ENCODE data around the gene COL23A1. TPM values are rescaled to one million over a fixed set of nuclear protein-coding genes. Genes with fewer than 3 reads are reported as not detected.

The COL23A1 gene
- total and polyA plus RNA-seq, 2 of the 13 experiments (the other 11 are each of a cell fraction or from before 2014, with no cell fraction given) = not detected

DNA sequence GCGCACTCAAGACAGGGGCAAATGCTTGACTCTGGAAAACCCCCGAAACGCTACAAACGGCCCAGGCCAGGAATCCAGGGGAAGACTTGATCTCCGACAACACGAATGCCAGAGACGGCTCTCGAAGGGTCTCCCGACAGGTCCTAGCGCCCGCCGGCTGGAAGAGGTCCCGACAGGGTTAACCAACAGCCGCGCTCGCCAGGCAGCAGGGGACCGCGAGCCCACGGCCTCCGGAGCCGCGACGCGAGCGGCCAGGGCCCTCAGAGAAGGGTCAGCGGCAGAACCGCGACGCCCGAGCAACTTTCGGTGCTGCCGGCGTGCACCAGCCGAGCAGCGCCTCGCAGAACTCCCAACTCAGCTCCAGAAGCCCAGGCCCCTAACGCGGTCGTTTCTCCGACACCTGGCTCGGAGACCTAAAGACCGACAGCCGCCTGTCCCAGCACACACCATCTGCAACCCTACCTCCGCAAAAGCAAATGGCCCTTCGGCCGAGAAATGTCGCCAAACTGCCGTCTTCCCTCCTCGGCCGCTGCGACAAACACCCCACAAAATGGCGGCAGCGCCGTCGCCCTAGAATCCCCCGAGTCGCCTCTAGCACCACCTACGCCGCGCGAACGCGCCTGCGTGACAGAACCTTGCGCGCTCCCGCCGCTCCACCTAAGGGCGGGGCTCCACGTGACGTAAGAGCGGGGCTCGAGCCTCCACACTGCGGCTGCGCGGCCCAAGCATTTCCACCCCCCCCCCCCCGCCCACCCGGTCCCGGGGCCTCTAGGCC lies 36.5 kb upstream of the COL23A1 start, which contains the start of gene CLK4 (continued):
- TF ChIP-seq ZNF407 (CRISPR knock-in tag; IDR thresholded peaks at IDR 0.05; ENCODE audit: not compliant biosample characterization) (peak; percentile 73), ZNF17 (CRISPR knock-in tag; IDR thresholded peaks at IDR 0.05) (no peak), TAF1 (CRISPR knock-in tag; IDR thresholded peaks at IDR 0.05) (peak; percentile 77), SP2 (CRISPR knock-in tag; IDR thresholded peaks at IDR 0.05) (no peak; the same call in 1 of the 2 replicates), ZNF24 (IDR thresholded peaks at IDR 0.05) (no peak), SP4 (CRISPR knock-in tag; IDR thresholded peaks at IDR 0.05) (no peak), CBX5 (CRISPR knock-in tag; IDR thresholded peaks at IDR 0.05; ENCODE audit: borderline replicate concordance) (no peak), HNRNPLL (IDR thresholded peaks at IDR 0.05; ENCODE audit: low read depth, low read length, poor library complexity, severe bottlenecking) (no peak), PITX1 (CRISPR knock-in tag; IDR thresholded peaks at IDR 0.05) (peak; percentile 31; the same call in 1 of the 2 replicates), PHF5A (CRISPR knock-in tag; IDR thresholded peaks at IDR 0.05; ENCODE audit: low read depth, unreplicated experiment) (no peak), POLR2A (IDR thresholded peaks at IDR 0.05; ENCODE audit: insufficient read depth in 1 of 2, low read depth in 2 of 2, low read length in 2 of 2) (peak; percentile 84 to 87), ZNF160 (CRISPR knock-in tag; IDR thresholded peaks at IDR 0.05) (peak; percentile 79; the same call in 1 of the 2 replicates), ZNF710 (CRISPR knock-in tag; IDR thresholded peaks at IDR 0.05; ENCODE audit: borderline replicate concordance) (no peak), SRY (CRISPR knock-in tag; IDR thresholded peaks at IDR 0.05) (peak; percentile 62; the same call in 1 of the 2 replicates)
- TF ChIP-seq, protein P1, sequence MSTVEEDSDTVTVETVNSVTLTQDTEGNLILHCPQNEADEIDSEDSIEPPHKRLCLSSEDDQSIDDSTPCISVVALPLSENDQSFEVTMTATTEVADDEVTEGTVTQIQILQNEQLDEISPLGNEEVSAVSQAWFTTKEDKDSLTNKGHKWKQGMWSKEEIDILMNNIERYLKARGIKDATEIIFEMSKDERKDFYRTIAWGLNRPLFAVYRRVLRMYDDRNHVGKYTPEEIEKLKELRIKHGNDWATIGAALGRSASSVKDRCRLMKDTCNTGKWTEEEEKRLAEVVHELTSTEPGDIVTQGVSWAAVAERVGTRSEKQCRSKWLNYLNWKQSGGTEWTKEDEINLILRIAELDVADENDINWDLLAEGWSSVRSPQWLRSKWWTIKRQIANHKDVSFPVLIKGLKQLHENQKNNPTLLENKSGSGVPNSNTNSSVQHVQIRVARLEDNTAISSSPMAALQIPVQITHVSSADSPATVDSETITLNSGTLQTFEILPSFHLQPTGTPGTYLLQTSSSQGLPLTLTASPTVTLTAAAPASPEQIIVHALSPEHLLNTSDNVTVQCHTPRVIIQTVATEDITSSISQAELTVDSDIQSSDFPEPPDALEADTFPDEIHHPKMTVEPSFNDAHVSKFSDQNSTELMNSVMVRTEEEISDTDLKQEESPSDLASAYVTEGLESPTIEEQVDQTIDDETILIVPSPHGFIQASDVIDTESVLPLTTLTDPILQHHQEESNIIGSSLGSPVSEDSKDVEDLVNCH (CRISPR knock-in tag; IDR thresholded peaks at IDR 0.05) = no peak
